Kidney capillary endothelial cell (primary cell): ENCODE results near the gene CEBPE.
"Not testable (repeated sequence)": the region's sequence is repeated elsewhere in the genome, so short reads cannot be mapped to it uniquely, and the experiment has no call there.

Experiments used
- DNase-seq: peaks from one replicate; pipeline ENCODE4 v3.0.0-alpha.2; 2018; ENCODE audit warnings: low spot score

CEBPE gene

GRCh38 chr14:23121361-23121771 is 2.3 kb upstream of the CEBPE start:
- DNase-seq = peak; percentile 65

- DNase-seq = peak; percentile 85
These were observed 1.6 kb upstream of the CEBPE start for GRCh38 chr14:23120541-23121251.

DNA sequence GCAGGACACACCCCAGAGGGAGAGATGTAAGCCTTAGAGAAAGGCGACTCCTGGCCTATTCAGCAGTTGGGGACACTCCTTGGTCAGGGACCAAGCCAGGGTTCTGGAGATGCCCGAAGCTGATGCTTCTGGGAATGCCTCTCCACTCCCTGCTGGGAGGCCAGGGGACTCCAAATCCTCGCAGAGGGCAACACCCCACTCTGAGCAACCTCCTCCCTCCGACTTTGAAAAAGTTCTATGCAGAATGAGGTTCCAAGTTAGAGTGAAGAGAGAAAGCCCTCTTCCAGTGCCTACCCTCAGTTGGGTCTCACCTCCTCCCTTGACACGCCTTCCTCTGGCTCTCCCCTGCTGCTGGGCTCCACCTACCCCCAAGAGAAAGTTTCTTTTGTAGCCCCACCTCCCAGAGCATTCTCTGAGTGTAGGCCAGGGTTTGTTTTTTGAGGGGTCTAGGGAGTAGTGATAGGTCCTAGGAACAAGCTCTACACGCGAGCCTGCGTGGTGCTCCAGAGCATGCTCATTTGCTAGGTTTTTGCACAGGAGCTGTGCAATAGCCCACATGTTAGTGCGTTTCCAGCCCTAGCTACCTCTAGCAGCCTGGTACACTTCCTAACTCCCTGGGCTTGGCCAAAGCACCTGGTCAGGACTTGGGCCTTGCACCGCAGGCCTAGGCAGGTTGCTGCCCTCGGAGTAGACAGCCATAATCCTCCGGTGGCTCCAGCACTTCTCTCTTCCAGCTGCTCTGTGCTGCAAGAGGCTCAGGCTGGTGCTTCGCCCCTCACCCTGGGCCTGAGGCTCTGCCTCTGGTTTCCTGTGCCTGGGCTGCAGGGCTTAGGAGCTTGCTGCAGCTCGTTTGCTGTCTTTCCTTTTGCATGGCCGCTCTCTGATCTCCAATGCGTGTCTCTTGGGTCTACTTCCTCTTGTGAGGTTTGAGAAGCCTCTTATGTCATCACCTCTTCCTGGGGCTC is 590 bp upstream of the CEBPE start:
- DNase-seq = no peak

DNA sequence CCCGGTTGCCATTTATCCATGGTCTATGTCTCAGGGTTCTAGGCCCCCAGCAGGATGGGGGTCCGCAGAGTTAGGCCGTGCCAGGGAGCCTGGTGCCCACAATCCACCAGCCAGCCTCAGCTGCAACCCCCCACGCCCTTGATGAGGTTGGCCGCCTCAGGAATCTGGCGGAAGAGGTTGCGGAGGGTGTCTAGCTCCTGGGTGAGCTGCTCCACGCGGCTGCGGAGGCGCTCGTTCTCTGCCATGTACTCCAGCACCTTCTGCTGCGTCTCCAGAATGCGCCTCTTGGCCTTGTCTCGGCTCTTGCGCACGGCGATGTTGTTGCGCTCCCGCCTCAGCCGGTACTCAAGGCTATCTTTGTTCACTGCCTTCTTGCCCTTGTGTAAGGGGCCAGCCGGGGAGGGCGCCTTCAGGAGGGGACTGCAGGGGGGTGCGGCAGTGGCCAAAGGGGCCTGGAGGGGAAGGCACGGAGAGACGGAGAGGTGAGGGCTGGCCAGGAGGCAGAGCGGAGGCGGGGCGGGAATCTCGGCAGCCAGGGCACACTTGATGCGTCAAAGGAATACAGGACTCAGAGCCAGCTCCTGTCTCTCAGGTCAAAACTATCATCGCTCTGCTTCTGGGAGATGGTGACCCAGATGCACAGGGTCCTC is 1.6 kb downstream of the CEBPE start:
- no peak for DNase-seq

GRCh38 chr14:23115918-23116317 is 3.1 kb downstream of the CEBPE start:
- no peak for DNase-seq

- peak; percentile 96 for DNase-seq
These were observed 3.9 kb downstream of the CEBPE start for GRCh38 chr14:23115039-23115731.

- DNase-seq = no peak
These were observed 4.4 kb downstream of the CEBPE start for GRCh38 chr14:23114669-23115038.

DNA sequence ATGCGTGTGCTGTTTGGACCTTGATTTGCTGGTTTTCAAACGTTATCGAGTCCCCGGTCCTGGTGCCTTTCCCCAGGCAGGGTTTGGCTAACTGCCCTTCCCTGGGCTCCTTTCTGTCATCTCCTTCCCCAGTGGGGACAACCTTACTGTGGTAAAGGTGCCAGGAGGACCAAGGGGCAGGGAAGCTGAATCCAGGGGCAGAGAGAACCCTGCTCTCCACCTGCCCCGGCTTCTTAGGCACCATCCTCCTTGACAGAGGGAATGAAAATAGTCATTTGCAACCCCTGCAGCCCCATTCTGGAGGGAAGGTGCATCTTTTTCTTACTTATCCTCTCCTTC is 5.0 kb downstream of the CEBPE start:
- no peak for DNase-seq

GRCh38 chr14:23113431-23114119 is 5.5 kb downstream of the CEBPE start:
- DNase-seq = no peak

DNA sequence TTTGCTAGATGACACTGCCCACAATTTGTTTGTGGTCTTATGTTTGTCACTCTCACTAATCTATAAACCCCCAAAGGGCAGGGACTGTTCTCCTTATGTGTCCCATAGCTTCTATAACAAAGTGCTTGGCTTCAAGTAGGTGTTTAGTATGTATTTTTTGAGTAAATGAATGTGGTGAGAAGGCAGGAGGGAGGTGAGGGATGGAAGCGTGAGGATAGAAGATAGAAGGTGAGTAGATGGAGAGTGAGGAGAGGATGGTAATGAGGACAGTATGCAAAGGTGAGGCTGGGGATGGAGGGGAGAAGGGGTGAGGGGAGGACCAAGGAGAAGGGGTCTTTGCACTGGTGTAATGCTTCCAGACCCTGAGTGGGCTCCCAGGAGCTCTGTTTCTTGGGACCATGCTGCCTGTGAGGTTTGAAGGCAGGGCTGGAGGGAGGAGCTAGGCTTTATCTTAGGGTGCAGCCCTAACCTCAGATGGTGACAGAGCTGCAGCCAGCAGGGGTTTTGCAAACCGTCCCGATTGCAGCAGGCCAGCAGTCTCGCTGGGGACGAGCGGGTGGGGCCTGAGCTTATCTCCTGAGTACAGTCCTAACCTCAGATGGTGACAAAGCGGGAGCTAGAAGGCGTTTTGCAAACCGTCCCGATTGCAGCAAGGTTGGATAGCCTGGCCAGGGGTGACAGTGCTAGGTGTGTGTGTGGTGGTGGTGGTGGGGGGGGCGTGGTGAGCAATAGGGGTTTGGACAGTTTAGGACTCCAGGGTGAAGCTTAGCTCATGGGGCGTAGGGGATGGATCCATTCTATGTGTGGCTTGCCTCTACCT is 6.5 kb downstream of the CEBPE start:
- no peak for DNase-seq

DNA sequence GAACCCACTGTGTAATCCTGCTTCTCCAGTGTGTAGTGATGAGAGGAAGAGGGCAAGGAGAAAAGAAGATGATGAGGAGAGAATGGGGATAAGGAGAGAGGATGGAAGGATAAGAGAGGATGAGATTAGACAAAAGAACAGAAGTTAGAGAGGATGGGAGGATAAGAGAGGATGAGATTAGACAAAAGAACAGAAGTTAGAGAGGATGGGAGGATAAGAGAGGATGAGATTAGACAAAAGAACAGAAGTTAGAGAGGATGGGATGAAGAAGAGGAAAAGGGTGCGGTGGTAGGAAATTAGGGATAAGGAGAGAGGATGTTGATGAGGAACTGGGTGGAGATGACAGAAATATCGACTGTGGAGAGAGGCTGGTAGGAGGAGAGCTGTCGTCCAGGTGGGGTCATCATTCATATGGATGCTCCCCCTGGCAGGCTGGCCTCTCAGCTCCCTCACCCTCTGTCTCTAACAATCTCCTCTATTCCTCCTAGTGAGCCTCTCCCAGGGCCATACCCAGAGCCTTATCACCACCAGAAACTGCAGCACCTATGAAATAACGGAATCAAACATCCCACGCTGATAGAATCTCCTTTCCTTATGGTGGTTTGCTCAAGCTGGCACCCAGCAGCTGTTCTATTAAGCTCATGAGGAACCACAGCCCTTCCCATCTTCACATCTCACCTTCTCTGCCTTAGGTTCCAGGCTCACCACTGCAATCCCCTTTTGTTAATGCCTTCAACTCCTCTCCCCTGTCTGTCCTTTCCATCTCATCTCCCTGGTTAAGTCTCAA is 8.3 kb downstream of the CEBPE start:
- no peak for DNase-seq

- no peak for DNase-seq
These were observed 9.3 kb downstream of the CEBPE start for GRCh38 chr14:23109769-23110168.

GRCh38 chr14:23108169-23108568 is 10.9 kb downstream of the CEBPE start:
- not testable (repeated sequence) for DNase-seq

- DNase-seq = not testable (repeated sequence)
These were observed 11.4 kb downstream of the CEBPE start for GRCh38 chr14:23107620-23108019.

DNA sequence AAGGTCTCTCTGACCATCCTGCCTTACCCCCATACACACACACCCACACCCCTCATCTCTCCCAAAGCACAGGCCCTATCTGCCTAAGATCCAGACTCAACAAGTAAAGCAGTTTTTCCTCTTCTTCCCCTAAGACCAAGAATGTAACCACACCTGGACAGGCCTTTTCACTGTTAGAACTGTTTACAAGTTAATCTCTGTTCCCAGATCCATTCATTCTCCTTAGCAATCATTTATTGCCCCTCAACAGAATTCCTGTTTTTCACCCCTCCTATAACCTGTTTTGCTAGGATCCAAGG is 12.4 kb downstream of the CEBPE start:
- no peak for DNase-seq

- DNase-seq = no peak
These were observed 13.7 kb downstream of the CEBPE start for GRCh38 chr14:23105348-23105824.

GRCh38 chr14:23104591-23105347 is 14.3 kb downstream of the CEBPE start, which contains the start of gene CIROP:
Gene CIROP (minus strand): TSS chr14:23104989. CDS start chr14:23104920, 69 bp downstream.
- no peak for DNase-seq

DNA sequence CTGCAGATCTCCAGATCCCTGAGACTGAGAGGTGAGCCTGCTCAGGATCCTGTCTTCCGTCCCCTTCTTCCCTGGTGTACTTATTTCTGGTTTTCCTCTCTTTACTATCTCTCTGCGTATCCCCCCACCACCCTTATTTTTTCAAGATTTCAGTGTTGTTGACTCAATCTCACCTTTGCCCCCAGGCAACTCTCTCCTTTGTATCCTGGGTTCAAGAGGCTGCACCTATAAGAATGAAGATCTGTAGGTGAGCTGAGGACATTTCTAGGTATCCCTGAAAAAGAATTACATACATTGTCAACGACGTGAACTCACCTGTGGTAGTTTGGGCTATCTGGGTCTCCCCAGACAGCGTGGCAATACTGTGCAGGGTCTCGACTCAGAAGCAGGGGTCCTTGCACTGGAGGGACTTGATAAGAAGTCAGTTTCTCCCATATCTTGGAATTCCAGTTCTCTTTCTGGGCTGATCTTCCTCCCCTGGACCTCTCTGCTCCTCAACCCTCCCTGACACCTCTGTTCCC is 14.9 kb downstream of the CEBPE start:
- DNase-seq = no peak

DNA sequence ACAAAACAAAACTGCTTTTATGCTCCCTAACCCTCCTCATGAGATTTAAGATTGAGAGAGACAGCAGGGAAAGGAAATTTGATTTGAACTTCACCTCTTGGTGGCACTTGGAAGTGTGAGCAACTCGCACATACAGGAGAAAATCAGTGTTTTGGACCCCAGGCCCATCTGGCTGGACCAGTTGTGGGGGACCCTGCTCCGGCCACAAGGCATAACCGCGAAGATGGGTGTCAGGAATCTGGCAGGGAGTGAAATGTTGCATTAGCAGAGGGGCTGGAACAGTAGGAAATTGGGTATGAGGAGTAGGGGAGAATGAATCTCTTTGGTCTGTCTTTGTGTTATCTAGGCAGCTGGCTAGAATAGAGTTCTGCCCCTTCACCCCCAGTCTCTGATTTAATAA is 15.5 kb downstream of the CEBPE start:
- DNase-seq = no peak
